Measurements from ENCODE around the gene TSGA10IP. TPM values are rescaled to one million over a fixed set of nuclear protein-coding genes. Genes with fewer than 3 reads are reported as not detected.

The TSGA10IP gene
- total RNA-seq, 1 experiment from 2014 or later: not detected

DNA sequence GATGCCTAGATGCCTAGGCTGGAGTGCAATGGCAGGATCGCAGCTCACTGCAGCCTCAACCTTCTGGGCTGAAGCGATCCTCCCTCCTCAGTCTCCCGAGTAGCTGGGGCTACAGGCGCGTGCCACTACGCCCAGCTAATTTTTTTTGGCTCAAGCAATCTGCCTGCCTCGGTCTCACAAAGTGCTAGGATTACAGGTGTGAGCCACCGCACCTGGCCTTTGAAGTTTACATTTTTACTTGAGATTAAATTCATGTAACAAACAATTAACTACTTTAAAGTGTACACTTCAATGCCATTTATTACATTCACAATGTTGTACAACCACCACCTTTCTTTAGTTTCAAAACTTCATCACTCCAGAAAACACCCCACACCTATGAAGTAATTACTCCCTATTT, 41.6 kb upstream of the TSGA10IP start:
- peaks cover 55% of the 10 kb centered on the region for H3F3A ChIP-seq (ENCODE audit: insufficient read depth, low read depth)
- H3K9me3 ChIP-seq (ENCODE audit: insufficient read depth, low read depth): no peaks in the 10 kb centered on the region
- no TSS peak for BruUV-seq (replicated peaks)
- DNase-seq: no peak
- ChIA-PET POLR2A (ENCODE audit: unreplicated experiment) (interaction anchor here (1.0 kb wide), 1 partner anchor 9 kb away, joined by 6 read pairs; no protein-coding TSS in a partner anchor), CTCF (interaction anchor here (0.6 to 1.4 kb wide), 4 partner anchors 8 to 71 kb away, joined by 3 to 11 read pairs (median 4); no protein-coding TSS in a partner anchor)
- 0 out of 2 replicates have a peak overlapping the region, but pooled peaks have one; percentile 5 for H2AFZ ChIP-seq
- H4K20me1 ChIP-seq (ENCODE audit: insufficient read depth): peaks cover 4% of the 10 kb centered on the region
- peaks cover 22% of the 10 kb centered on the region for H3K79me2 ChIP-seq (ENCODE audit: low read depth)
- H3K4me2 ChIP-seq: peak overlapping the region; percentile 74
- peaks cover 3% of the 10 kb centered on the region; the same call in 1 of the 2 replicates for H3K36me3 ChIP-seq (ENCODE audit: low read depth)
- intact Hi-C loops (cut with micrococcal nuclease; ENCODE audit: unreplicated experiment): loop anchor here (1.0 kb wide), 1 partner anchor 12 kb away; no protein-coding TSS in a partner anchor
- no peaks in the 10 kb centered on the region for H3K9me2 ChIP-seq (ENCODE audit: insufficient read depth)
- H3K4me1 ChIP-seq (replicated peaks; ENCODE audit: insufficient read depth): peaks cover 59% of the 10 kb centered on the region
- TF ChIP-seq, protein P1, sequence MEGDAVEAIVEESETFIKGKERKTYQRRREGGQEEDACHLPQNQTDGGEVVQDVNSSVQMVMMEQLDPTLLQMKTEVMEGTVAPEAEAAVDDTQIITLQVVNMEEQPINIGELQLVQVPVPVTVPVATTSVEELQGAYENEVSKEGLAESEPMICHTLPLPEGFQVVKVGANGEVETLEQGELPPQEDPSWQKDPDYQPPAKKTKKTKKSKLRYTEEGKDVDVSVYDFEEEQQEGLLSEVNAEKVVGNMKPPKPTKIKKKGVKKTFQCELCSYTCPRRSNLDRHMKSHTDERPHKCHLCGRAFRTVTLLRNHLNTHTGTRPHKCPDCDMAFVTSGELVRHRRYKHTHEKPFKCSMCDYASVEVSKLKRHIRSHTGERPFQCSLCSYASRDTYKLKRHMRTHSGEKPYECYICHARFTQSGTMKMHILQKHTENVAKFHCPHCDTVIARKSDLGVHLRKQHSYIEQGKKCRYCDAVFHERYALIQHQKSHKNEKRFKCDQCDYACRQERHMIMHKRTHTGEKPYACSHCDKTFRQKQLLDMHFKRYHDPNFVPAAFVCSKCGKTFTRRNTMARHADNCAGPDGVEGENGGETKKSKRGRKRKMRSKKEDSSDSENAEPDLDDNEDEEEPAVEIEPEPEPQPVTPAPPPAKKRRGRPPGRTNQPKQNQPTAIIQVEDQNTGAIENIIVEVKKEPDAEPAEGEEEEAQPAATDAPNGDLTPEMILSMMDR (conservative IDR thresholded peaks at IDR 0.05): no peak
- H3K27me3 ChIP-seq (ENCODE audit: insufficient read depth, low read depth): no peaks in the 10 kb centered on the region
- H3K4me3 ChIP-seq: no peak overlapping the region
- H3K27ac ChIP-seq: peak overlapping the region; percentile 76

DNA sequence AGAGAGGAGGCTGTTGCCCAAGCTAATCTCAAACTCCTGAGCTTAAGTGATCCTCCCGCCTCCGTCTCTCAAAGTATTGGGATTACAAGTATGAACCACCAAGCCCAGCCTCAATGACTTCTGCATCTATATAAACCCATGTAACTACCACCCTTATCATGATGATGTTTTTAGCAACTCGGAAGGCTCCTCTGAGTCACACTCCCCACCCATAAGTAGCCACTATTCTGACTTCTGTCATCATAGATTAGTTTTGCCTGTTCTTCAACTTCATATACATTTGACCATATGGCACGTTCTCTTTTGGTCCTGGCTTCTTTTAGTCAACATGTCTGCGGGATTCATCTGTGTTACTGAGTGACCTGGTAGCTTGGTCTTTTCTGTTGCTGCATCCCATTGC, 38.7 kb upstream of the TSGA10IP start:
- CTCF ChIA-PET: no interaction called here
- TF ChIP-seq EZH2 (IDR thresholded peaks at IDR 0.05; ENCODE audit: low read depth): no peak
- TF ChIP-seq, protein P1 (conservative IDR thresholded peaks at IDR 0.05): no peak
- H3K4me3 ChIP-seq: no peak overlapping the region
- no peaks in the 10 kb centered on the region for H4K20me1 ChIP-seq (ENCODE audit: insufficient read depth)
- H3K4me1 ChIP-seq (replicated peaks; ENCODE audit: insufficient read depth): peaks cover 70% of the 10 kb centered on the region
- H3F3A ChIP-seq (ENCODE audit: insufficient read depth, low read depth): peaks cover 66% of the 10 kb centered on the region
- no peaks in the 10 kb centered on the region for H3K27me3 ChIP-seq (ENCODE audit: insufficient read depth, low read depth)
- POLR2A ChIA-PET (ENCODE audit: unreplicated experiment): interaction anchor here (0.6 to 0.8 kb wide), 3 partner anchors 16 to 355 kb away, joined by 3 to 10 read pairs (median 5); partner anchors contain the start of gene CCDC85B
- H3K79me2 ChIP-seq (ENCODE audit: low read depth): peaks cover 2% of the 10 kb centered on the region
- no peak overlapping the region for H2AFZ ChIP-seq
- BruUV-seq (replicated peaks): no TSS peak
- H3K9me2 ChIP-seq (ENCODE audit: insufficient read depth): no peaks in the 10 kb centered on the region
- H3K36me3 ChIP-seq (ENCODE audit: low read depth): no peaks in the 10 kb centered on the region
- peak overlapping the region; percentile 42 for H3K27ac ChIP-seq
- peak overlapping the region; percentile 13; the same call in 1 of the 2 replicates for H3K4me2 ChIP-seq
- H3K9me3 ChIP-seq (ENCODE audit: insufficient read depth, low read depth): no peaks in the 10 kb centered on the region
- no peak for DNase-seq
- intact Hi-C loops (cut with micrococcal nuclease; ENCODE audit: unreplicated experiment): no loop called here

DNA sequence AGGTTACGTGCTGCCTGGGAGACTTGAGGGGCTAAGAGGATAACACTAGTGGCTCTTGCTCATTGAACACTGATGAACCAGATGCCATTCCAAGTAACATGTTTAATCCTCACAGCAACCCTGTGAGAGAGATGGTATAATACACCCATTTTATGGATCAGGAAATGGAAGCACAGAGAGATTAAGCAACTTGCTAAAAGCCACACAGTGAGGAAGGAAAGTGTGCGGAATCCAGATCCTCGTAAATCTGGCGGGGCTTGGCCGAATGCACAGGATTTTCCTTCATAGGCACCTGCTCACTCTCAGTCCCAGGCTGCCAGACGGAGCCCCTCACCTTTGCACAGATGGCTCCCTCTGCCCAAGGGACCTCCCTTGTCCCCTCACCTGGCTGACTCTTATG, 37.4 kb upstream of the TSGA10IP start:
- Histone ChIP-seq H3K36me3 (ENCODE audit: low read depth) (no peaks in the 10 kb centered on the region), H3F3A (ENCODE audit: insufficient read depth, low read depth) (peaks cover 60% of the 10 kb centered on the region), H3K4me3 (no peak overlapping the region), H2AFZ (no peak overlapping the region), H3K27ac (no peak overlapping the region), H3K4me1 (replicated peaks; ENCODE audit: insufficient read depth) (peaks cover 70% of the 10 kb centered on the region), H3K9me2 (ENCODE audit: insufficient read depth) (no peaks in the 10 kb centered on the region), H3K27me3 (ENCODE audit: insufficient read depth, low read depth) (no peaks in the 10 kb centered on the region), H4K20me1 (ENCODE audit: insufficient read depth) (no peaks in the 10 kb centered on the region), H3K9me3 (ENCODE audit: insufficient read depth, low read depth) (no peaks in the 10 kb centered on the region), H3K79me2 (ENCODE audit: low read depth) (no peaks in the 10 kb centered on the region), H3K4me2 (no peak overlapping the region)
- DNase-seq: no peak
- intact Hi-C loops (cut with micrococcal nuclease; ENCODE audit: unreplicated experiment): no loop called here
- ChIA-PET CTCF (interaction anchor here (0.6 kb wide), 1 partner anchor 8 kb away, joined by 10 read pairs; no protein-coding TSS in a partner anchor), POLR2A (ENCODE audit: unreplicated experiment) (no interaction called here)
- TF ChIP-seq, protein P1 (conservative IDR thresholded peaks at IDR 0.05): no peak
- TF ChIP-seq EZH2 (IDR thresholded peaks at IDR 0.05; ENCODE audit: low read depth): no peak
- BruUV-seq (replicated peaks): no TSS peak

Measured in PC-9 (cell line).